ENCODE measurements around the gene SP9.

DNA sequence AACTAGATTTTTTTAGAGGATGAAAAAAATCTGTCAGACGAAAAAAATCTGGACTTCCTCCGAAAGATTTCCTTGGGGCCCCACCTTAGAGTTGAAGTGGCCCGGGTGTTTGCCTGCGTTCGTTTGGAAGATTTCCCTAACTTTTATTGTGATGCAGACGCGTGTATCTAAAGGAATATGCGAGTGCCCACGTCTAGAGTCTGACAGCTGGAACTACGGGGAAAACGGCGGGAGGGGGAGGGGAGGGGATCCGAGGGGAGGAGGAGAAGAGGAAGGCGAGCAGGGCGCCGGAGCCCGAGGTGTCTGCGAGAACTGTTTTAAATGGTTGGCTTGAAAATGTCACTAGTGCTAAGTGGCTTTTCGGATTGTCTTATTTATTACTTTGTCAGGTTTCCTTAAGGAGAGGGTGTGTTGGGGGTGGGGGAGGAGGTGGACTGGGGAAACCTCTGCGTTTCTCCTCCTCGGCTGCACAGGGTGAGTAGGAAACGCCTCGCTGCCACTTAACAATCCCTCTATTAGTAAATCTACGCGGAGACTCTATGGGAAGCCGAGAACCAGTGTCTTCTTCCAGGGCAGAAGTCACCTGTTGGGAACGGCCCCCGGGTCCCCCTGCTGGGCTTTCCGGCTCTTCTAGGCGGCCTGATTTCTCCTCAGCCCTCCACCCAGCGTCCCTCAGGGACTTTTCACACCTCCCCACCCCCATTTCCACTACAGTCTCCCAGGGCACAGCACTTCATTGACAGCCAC is 2.4 kb upstream of the SP9 start:
- no peak for TF ChIP-seq POLR2A (IDR thresholded peaks at IDR 0.05)
- TF ChIP-seq CTCF (IDR thresholded peaks at IDR 0.05), result no peak

All from esophagus squamous epithelium (tissue), 4 donors.